Stimulated activated CD8-positive, alpha-beta memory T cell treated with anti-CD3 and anti-CD28 coated beads, Interleukin-4, amount 100 ng/mL, for 4 hours (primary cell): ENCODE results near the gene HSD11B1.
"Not testable (repeated sequence)": the region's sequence is repeated elsewhere in the genome, so short reads cannot be mapped to it uniquely, and the experiment has no call there.

Experiments
- DNase-seq, 2 donors: peaks; one replicate each; pipeline ENCODE4 v3.0.0-alpha.2; 2020; ENCODE audit warnings: low read depth in 2 of 2, low spot score in 1 of 2

Gene HSD11B1

GRCh38 chr1:209691237-209691636 is 13.4 kb upstream of the HSD11B1 start:
- DNase-seq: no peak

- no peak for DNase-seq
Observed at GRCh38 chr1:209692296-209692695, 12.3 kb upstream of the HSD11B1 start.

- DNase-seq: peak; percentile 23 to 51
Observed at GRCh38 chr1:209692745-209693504, 11.7 kb upstream of the HSD11B1 start.

GRCh38 chr1:209696673-209697072 is 8.0 kb upstream of the HSD11B1 start:
- DNase-seq: no peak

GRCh38 chr1:209697126-209697525 is 7.5 kb upstream of the HSD11B1 start:
- no peak for DNase-seq

- not testable (repeated sequence) for DNase-seq
Observed at GRCh38 chr1:209700686-209701085, 4.0 kb upstream of the HSD11B1 start.

GRCh38 chr1:209702832-209703231 is 1.8 kb upstream of the HSD11B1 start:
- no peak for DNase-seq

- no peak for DNase-seq
Observed at GRCh38 chr1:209703834-209704504, 677 bp upstream of the HSD11B1 start.

- no peak for DNase-seq
Observed at GRCh38 chr1:209705033-209705598, 470 bp downstream of the HSD11B1 start.

- DNase-seq: no peak
Observed at GRCh38 chr1:209706622-209707021, 2.0 kb downstream of the HSD11B1 start.

GRCh38 chr1:209707308-209707707 is 2.7 kb downstream of the HSD11B1 start:
- DNase-seq: no peak

- DNase-seq: no peak
Observed at GRCh38 chr1:209708297-209708696, 3.7 kb downstream of the HSD11B1 start.

GRCh38 chr1:209710093-209710492 is 5.4 kb downstream of the HSD11B1 start:
- no peak for DNase-seq

- no peak for DNase-seq
Observed at GRCh38 chr1:209710847-209711246, 6.2 kb downstream of the HSD11B1 start.

GRCh38 chr1:209714338-209714737 is 9.7 kb downstream of the HSD11B1 start:
- no peak for DNase-seq

GRCh38 chr1:209715314-209715713 is 10.7 kb downstream of the HSD11B1 start:
- DNase-seq: no peak

GRCh38 chr1:209717818-209718217 is 13.2 kb downstream of the HSD11B1 start:
- no peak for DNase-seq

GRCh38 chr1:209720326-209720725 is 15.7 kb downstream of the HSD11B1 start:
- no peak for DNase-seq

- DNase-seq: no peak
Observed at GRCh38 chr1:209720826-209721225, 16.2 kb downstream of the HSD11B1 start.

GRCh38 chr1:209721323-209721722 is 16.7 kb downstream of the HSD11B1 start:
- DNase-seq: no peak

GRCh38 chr1:209723265-209723664 is 18.6 kb downstream of the HSD11B1 start:
- DNase-seq: no peak
